GM18520 (cell line): ENCODE results near the gene NPIPB9.

ENCODE experiments used
- ATAC-seq: cut with Tn5 transposase; IDR thresholded peaks from one replicate; pipeline ENCODE4 v1.9.1; 2021; ENCODE audit not compliant: unreplicated experiment

The NPIPB9 gene

GRCh38 chr16:28821874-28822519 lies 70.4 kb downstream of the NPIPB9 start:
- ATAC-seq, result no peak
